Measurements from ENCODE around the gene AP2A2.
A peak's percentile ranks its signal among the peaks of the same experiment; 100 is the strongest.

The AP2A2 gene

DNA sequence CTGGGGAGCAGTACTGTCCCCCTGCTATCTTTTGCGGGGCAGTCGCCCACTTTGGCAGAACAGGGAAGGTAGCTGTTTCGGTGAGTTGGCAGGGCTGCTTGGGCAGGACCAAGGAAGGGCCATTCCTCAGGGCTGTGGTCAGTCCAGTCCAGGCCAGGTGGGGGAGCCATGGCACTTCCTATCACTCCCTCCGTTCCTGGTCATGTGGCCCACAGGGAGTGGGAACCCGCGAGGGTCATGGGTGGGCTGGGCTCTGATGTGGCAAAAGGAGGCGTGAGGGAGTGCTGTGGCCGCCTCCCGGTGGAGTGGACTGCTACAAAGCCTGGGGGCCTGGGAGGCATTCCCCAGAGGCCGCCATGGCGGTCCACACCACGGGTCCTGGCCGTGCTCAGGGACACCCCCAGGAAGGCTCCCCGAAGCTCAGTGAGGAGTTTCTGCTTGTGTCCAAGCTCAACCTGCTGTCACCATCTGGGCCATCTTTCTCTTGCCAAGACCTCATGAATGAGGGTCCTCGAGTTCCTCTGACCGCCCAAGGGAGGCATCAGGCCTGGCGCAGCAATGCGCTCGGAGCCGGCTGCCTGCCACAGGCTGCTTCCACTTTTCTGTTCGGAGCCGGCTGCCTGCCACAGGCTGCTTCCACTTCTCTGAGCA lies 27.0 kb upstream of the AP2A2 start:
- DNase-seq (ENCODE audit: low spot score), result no peak

DNA sequence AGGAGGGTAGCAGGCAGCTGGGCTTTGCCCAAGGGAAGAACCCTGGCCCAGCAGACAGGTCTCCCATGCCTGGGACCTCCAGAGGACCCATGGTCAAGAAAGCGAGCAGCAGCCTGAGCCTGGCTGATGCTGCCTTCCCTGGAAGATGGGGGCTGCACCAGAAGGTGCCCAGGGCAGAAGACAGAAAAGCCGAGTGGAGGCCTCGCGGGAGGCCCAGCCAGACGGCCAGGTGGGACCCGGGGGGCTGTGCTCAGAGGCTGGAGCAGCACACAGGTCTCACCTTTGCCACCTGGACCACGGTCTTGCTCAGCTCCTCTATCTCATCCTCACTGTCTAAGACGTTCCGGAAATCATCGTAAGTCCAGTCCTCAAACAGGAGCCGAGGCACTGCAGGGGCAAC lies 25.9 kb upstream of the AP2A2 start:
- DNase-seq (ENCODE audit: low spot score), result no peak

DNA sequence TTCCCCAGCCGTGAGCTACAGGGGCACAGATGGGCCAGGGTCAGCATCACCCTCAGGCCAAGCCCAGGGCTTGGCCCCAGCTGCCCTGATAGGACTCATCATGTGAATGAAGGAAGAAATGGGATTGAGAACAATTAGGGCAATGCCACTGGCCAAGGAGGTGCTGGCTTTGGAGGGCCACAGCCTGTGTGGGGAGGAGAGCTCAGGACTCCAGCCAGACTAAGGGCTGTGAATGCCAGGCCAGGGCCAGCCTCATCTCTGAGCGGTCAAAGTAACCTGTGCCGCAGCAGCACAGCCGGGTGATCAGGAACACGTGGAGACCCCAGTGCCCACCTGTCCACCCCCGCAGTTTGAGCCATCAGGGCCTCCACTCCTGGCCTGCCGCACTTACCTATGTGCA lies 25.1 kb upstream of the AP2A2 start:
- DNase-seq (ENCODE audit: low spot score), result no peak

DNA sequence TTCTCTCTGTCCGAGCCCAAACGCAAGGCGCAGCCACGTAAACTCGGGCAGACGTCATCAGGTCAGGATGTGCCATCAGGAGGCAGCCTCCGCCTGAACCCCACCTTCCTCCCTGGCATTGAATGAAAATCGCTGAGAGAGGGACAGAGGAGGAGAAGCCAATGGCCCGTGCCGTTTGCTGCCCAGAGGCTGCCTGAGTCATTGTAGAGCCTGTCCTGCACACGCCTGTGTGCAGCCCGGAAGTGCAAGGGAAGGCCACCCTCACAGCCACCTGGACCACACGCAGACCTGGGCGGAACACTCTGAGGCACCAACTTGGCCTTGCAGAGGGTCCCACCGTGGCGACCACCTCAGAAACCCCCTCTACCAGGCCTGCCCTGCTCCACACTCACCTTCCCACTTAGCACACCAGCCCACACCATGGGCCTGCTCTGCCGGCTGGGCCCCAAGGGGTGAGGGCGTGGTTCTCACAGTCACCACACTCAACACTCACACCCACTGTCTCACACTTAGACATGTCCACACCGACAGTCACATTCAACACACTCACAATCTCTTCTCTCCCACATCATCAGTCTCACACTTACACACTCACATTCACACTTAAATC lies 24.1 kb upstream of the AP2A2 start:
- no peak for DNase-seq (ENCODE audit: low spot score)

DNA sequence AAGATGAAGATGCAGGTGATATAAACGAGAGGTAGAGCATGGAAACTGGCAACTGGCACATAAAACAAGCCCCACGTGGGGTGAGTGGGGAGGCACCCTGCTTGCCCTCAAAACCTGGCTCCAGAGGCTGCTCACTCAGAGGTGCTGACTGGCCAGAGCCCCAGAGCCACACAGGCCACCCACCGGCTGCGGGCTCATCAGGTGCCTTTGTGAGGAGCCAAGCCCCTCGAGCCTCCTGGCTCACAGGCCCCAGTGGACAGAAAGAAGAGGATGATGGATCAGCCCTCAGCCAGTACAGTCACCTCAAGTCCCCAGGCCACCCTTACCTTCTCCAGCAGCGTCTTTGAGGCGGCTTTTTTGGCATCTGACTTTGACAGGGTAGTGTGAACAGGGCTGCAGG lies 21.3 kb upstream of the AP2A2 start:
- DNase-seq (ENCODE audit: low spot score), result no peak

DNA sequence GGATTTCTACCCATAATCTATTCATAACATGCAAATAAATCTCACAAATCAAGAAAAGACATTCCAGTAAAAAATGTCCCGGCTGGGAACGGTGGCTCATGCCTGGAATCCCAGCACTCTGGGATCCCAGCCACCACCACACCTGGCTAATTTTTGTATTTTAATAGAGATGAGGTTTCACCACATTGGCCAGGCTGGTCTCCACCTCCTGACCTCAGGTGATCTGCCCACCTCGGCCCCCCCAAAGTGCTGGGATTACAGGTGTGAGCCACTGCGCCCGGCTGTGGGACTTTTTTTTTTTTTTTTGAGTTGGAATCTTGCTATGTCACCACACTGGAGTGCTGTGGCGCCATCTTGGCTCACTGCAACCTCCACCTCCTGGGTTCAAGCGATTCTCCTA lies 19.7 kb upstream of the AP2A2 start:
- no peak for DNase-seq (ENCODE audit: low spot score)

DNA sequence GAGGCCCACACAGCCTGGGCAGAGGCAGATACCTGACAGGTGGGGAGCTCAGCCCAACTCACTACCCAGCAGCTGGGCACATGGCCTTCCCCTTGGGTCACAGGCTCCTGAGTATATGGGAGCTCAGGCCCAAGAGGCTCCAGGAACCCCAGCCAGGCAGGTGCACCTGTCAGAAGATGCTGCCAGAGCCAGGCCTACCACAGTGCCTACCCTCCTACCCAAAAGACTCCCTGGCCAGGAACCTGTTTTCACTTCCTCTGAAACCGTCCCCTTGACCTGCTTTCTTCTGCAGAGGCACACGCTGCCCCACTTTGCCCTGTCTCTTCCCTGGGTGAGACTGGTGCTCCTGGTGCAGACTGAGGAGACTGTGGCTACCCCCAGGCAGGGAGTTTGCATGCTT lies 18.0 kb upstream of the AP2A2 start:
- DNase-seq (ENCODE audit: low spot score), result no peak

DNA sequence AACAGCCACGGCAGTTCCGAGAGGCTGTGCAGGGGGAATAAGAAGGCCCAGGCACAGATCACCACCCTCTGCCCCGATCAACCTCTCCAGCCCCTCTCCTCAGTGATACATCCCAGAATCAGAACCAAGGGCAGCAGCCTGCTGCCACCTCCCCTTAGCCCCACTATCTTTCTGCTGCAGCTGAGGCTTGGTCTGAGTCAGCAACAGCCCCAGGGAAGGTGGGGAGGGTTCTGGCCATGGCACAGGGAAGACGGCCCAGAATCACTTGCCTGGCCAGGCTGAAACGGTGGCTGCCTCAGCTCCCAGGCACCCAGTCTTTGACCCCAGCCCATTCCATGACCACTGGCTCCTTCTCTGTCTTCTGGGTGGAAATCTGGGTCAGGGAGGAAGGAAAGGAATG lies 17.4 kb upstream of the AP2A2 start:
- no peak for DNase-seq (ENCODE audit: low spot score)

DNA sequence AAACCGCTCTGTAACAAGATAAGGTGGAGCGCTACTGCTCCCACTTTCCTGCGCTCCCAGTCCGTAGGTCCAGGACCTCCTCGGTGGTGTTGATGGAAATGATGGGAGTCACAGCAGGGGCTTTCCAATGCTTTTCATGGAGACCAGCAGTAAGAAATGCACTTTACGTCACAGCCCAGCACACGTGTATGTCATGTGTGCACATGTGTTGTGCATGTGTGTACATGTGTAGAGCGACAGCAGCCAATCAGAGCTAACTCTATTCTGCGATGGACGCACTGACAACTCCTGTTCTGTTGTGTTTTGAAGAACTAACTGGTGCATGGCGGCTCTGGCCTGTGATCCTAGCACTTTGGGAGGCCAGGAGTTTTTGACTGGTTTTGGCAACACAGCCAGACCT lies 16.3 kb upstream of the AP2A2 start:
- no peak for DNase-seq (ENCODE audit: low spot score)

DNA sequence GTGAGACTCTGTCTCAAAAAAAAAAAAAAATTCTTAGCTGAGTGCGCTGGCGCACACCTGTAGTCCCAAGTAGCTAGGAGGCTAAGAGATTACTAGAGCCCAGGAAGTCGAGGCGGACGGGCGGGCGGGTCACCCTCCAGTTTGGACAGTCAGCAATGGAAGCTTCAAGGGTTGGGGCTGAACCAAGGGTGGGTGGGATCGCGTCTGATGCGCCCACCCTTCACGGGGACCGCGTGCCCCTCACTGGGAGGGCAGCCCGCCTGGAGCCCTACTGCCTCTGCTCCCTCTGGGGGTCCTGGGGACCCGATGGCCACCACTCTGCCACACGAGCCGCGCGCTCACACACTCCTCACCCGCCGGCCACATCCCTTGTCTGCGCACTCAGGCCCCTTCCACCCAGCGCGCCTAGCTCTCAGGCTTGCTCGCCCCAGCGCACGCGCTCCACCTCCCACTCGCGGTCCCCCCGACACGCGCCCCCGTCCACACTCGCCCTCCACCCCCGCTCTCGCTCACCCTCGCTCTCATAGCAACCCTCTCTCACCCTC lies 15.6 kb upstream of the AP2A2 start:
- DNase-seq (ENCODE audit: low spot score), result no peak

DNA sequence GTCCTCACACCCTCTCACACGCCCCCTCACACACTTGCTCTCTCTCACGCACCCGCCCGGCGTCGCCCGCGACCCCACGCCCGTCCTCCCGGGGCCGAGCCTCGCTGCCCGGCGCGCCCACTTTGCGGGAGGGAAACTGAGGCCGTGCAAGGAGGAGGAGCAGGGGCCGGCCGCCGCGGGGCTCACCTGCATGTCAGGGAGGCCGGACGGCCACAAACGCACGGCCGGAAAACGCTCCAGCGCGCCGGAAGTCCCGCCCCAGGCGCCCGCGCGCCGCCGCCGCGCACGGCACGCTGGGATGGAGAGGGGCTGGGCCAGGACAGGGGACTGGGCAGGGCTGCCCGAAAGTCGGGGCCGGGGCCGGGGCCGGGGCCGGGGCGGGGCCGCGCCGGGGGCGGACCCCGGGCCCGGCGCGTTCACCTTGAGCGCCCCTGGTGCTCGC lies 15.1 kb upstream of the AP2A2 start, which contains the start of gene CHID1:
Gene CHID1, minus strand, starts transcription at position 222 of the 442 bp plus-strand sequence. CDS start 5,994 bp downstream, outside the sequence.
- DNase-seq (ENCODE audit: low spot score), result peak; percentile 82

DNA sequence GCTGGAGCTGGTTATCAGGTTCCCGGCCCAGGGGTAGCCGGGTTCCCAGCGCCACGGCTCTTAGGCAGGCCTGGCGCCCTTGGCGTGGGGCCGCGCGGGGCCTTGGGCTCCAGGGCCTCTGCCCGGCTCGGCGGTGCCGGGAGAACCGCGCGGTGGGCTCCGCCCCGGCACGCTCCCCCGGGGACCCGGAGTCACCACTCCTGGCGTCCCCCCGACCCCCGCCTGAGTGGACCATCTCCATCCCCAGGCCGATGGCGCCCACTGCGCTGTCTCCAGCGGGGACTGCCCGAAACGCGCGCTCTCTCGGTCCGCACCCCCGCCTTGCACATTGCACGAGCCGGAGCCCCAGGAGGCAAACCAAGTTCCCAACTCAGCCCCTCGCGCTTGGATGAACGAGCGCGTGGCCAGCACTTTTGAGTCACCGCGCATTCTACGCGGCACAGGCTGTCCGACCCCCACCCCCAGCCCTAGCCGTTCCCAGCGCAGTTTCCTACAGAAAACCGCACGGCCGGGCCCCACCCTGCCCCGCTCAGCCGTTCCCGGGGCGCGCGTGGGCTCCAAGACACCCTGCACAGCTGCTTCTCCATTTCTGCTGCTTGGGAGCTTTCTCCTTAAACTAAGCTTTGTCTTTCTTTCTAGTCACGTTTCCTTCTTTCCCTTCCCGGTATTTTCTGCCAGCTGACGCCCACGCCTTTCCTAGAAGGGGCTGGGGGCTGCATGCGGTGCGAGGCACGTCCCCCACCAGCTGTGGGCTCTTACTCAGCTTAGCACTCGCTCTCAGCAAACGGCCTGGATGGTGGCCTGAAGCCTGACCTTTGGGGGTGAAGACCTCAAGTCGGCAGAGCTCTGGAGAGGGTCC lies 14.4 kb upstream of the AP2A2 start:
- DNase-seq (ENCODE audit: low spot score), result no peak

DNA sequence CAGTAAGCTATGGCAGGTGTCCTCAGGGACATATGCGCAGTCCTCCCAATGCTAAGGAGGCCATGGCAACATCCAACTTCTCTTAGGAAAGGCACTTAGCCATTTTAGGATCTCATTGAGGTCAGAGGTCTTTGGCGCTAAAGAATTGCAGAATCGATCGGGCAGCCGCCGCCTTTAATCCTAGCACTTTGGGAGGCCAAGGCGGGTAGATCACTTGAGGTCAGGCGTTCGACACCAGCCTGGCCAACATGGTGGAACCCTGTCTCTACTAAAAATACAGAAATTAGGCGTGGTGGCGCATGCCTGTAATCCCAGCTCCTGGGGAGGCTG lies 13.8 kb upstream of the AP2A2 start:
- no peak for DNase-seq (ENCODE audit: low spot score)

DNA sequence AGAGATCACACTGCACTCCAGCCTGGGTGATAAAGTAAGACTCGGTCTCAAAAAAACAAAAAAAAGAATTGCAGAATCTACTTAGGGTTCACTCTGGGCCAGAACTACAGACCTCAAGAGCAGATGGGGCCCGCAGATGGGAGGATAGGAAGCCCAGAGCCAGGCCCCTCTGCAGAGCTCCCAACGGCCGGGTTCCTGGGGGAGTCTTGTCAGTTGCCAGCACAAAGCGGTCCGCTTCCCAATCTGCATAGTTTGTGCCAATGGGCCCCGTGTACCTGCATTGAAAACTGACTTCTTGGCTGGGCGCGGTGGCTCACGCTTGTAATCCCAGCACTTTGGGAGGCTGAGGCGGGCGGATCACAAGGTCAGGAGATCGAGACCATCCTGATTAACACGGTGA lies 13.4 kb upstream of the AP2A2 start:
- no peak for DNase-seq (ENCODE audit: low spot score)

DNA sequence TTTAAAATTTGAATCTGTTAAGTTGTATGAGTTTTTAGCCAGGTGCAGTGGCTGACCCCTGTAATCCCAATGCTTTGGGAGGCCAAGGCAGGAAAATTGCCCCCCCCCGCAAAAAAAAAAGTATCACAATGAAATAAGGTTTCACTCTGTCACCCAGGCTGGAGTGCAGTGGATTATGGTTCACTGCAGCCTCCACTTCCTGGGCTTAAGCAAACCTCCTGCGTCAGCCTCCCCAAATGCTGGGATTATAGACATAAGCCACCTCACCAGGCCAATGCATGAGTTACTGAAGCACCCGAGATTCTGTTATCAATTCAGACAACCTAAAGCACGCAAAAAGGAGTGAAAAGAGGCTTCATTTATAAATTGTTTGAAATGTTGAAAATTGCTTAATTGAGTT lies 12.6 kb upstream of the AP2A2 start:
- no peak for DNase-seq (ENCODE audit: low spot score)

DNA sequence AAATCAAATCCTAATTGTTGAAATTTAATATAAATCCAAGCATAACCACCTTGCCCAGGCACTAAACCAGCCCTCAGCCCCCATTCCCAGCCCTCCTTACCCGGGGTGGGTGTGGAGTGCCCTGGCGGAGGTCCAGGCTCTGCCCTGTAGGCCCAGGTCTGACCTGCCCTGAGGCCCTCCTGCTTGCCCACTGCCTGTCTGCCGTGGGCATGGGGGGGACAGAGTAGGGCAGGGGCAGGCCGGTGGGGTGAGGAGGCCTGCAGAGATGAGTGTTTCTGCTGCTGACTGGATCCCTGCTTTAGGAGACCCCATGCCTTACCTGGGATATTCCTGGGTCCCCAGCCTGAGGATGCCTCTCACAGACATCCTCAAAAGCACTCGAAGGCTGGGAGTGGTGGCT lies 11.5 kb upstream of the AP2A2 start:
- DNase-seq (ENCODE audit: low spot score), result no peak

DNA sequence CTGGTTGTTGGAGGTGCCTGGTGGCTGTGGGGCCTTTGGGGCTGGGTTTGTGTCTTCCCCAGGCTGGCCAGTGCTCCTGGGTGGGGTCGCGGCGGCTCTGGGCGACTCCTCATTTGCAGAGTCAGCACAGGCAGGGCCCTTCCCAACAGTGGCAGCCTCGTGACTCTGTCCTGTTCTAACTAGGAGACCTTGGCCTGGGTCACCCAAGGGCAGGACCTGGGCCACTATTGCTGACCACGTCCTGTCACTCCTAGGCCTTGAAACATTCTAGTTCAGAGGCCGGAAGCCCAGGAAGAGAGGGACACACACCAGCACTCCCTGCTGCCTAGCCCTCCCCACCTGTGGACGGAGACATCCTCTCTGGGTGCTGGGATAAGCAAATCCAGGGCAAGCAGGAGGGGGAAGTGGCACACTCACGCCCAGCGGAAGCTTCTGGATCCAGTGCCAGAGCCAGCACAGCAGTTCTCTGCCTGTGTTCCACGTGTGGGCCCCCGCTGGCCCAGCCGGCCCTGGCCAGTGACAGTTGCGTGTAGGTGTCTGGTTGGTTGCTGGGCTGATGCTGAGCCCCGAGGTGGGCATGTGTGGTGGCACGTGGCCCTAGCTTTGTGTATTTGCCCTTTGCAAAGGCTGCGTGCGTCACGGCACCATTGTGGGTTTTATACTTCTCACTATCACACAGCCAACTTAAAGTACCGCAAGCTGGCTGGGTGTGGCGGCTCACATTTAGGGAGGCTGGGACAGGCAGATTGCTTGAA lies 10.7 kb upstream of the AP2A2 start:
- no peak for DNase-seq (ENCODE audit: low spot score)

DNA sequence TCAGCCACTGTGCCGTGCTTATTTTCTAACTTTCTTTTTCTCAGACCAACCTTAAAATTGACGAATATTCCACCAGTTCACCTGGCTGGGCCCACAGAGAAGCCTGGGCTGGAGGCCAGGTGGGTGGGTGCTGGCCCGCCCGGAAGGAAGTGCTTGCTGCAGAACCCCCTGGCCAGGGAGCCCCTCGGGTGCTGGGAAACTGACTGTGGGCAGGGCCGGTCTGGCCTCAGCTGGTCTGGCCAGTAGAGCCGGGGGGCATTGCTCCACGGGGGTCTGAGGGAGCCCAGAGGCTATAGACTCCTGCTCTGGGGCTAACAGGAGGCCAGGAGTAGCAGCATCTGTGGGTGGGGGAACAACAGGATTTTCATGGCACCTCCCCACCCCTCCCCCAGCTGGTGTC lies 8.2 kb upstream of the AP2A2 start:
- DNase-seq (ENCODE audit: low spot score), result no peak

DNA sequence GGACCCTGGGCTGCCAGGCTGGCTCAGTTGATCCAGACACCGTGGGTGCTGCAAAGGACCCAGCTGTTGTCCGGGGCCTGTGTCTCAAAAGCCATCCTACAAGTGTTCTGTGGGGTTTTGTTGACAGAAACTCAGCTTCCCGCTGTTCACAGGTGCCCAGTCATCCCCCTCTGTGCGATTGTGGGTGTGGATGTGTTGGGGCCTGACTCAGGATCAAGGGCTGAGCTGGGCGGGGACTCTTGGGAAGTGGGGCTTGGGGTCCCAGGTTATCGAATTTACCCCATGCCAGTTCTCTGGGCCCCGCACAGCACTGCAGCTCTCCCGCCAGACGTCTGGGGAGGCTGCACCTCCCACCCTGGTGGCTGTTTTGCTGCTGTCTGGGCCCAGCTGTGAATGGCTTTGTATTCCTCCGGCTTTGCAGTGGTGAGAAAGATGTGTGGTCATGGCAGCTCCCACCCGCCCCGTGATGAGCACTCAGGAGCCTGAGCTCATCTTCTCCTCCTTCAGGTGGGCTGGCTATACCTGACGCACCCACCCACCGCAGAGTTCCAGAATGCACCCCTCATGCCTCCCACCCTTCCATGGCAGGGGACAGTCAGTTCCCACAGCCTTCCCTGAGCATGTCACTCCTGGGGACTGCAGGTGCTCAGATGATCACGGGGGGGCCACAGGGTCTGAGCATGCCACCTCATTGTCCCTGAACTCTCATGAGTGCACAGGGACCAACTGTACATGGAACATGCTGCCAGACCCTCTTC lies 3.6 kb upstream of the AP2A2 start:
- DNase-seq (ENCODE audit: low spot score), result no peak

DNA sequence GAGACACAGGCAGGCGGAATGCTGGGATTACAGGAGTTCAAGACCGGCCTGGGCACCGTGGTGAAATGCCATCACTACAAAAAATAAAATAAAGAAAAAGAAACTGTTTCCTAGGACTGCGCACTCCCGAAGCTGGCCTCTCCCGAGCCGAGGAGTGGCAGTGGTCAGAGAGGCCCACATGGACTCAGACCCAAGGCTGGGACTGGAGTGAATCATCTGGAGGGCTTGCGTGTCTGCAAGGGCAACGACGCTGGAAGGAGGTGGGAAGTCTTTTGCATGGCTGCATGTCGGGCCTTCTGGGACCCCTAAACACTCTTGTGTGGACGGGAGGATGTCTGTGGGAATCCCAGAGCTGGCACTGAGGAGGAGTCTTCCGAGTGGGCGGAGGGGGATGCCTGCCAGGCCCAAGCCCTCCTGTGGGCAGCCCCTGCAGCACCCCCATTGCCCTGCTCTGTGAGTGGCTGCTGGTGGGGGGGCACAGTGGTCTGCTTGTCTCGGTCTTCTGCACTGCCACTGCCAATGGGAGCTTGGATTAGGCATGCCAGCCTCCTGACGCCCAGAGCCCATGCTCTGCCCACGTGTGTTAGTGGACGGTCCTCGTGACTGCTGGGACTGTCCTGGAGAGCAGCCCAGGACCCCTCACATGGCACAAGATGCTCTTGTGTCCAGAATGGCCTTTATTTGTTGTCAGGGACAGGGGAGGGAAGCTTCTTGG lies 1.8 kb upstream of the AP2A2 start:
- no peak for DNase-seq (ENCODE audit: low spot score)

Data from putamen (tissue), 1 donor.